Iris pigment epithelial cell (primary cell): Measurements from ENCODE around the gene AGAP1.

Experiments used
- DNase-seq: peaks from one replicate; pipeline ENCODE4 v3.0.0-alpha.2; 2011; ENCODE audit warnings: low read depth

The AGAP1 gene

GRCh38 chr2:235966932-235967757, 473.3 kb downstream of the AGAP1 start:
- DNase-seq, result no peak

- no peak for DNase-seq
Observed at GRCh38 chr2:235968155-235968554, 474.3 kb downstream of the AGAP1 start.

GRCh38 chr2:235968616-235969324, 474.9 kb downstream of the AGAP1 start:
- no peak for DNase-seq

DNA sequence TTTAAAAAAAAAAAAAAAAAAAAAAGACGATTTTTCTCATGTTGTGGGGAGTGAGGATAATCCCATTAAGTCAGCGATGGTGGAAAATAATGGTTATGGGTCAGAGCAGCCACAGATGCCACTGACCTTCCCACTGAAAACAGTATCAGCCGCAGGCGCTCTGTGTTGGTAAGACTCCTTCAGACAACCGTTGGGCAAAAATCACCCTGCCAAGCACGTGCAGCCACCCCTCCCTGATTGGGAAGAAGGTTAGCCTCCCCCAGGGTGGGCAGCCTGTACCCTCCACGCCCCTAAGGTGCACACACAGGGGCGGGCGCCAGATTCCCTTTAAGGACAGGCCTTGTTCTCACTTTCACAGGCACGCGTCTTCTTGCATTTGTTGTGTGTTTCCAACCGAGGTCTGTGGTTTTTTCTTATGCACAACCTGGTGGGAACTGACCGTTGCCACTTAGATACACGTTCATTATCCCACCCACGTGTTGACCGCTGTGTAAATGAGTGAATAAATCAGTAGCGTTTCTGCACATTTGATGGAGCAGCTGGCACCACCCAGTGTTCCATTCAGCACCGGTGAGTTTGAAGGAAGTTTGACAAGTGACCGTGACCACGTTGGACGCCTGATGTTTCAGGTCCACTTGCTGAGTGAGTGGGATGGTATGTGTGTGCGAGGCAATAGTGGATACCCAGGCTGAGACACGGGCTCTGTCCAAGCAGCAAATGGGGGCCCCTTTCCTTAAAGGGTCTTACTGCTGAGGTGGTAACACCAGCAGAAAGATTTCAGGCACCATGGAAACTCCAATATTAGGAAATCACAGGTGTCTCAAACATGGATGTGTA, 476.6 kb downstream of the AGAP1 start:
- DNase-seq, result no peak

DNA sequence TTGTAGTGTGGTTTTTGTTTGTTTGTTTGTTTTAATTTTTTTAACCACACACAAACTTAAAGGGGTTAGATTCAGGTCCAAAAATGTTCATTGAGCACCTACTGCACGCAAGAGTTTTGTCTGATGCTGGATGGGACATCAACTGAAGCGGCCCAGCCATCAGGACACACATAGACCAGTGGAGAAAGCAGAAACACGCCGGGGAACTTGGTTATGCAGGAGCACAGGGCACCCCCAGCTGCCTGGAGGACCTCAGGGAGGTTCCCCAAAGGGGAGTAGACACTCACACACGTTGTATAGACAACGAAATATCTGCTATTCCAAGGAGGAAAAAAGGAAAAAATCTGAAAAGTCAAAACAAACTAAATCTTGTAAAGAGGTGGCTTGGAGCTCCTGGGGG, 482.7 kb downstream of the AGAP1 start:
- DNase-seq, result no peak

GRCh38 chr2:235976956-235977355, 483.1 kb downstream of the AGAP1 start:
- no peak for DNase-seq

DNA sequence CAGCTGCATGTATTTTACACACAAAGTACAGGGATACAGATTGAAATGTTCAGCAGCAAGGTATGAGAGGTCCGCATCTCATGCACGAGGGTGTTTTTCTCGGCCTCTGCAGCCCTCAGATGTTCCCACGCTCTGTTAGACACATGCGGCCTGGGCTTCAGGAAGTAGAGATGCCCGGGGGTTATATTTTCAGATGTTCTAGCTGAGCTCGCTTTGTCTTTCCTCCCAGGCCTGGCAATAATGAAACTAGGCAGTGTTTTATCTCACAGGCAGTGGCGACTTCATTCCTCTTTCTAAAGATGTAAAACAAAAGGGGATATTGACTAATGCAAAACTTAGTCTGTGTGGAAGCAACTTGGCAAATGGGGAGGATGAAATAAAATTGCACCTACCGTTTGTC, 483.6 kb downstream of the AGAP1 start:
- no peak for DNase-seq

DNA sequence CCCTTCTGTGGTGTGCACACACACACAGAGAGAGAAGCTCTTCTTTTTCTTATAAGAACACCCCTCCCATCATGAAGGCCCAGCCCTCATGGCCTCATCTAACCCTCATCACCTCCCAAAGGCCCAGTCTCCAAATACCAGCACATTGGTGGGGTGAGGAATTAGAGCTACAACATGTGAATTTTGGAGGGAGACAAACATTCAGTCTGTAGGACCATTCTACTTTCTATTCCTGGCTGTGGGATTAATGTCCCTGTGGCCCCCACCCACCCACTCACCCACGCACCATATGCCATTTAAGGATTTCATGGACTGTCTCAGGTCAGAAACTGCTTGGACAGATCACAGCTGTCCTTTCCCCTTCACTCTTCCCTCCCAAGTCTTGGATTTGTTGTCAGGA, 484.2 kb downstream of the AGAP1 start:
- no peak for DNase-seq

GRCh38 chr2:235979037-235979436, 485.2 kb downstream of the AGAP1 start:
- no peak for DNase-seq

DNA sequence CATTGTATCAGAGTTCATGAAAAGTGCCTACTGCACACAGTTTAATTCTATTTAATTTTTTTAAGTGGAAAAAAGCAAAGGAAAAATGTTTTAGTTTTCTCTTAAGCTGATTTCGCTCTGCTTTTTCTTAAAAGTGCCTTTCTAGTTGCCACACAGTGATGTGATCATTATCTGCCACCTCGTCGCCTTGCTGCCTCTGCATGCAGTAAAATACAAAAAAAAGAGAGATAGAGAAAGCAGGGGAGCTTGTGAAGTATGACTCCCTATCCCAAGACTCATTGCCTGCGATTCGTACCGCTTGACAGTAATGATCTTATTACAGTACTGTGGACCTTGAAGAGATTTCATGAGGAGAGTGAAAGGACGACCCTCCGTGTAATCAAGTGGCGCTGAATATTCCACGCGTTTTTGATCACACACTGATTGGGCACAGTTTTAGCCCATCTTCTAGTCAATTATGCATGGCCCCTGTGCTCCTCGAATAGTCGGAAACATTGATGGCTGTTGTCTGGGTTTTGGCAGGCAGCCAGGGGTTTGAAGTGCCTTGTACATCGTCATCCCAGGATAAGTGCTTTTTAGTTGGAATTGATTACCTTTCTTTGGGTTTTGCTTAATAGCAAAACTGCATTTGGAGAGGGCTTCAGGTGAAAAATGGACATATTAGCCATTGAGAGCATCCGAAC, 486.1 kb downstream of the AGAP1 start:
- DNase-seq, result no peak

- DNase-seq, result no peak
Observed at GRCh38 chr2:235981631-235982030, 487.8 kb downstream of the AGAP1 start.

DNA sequence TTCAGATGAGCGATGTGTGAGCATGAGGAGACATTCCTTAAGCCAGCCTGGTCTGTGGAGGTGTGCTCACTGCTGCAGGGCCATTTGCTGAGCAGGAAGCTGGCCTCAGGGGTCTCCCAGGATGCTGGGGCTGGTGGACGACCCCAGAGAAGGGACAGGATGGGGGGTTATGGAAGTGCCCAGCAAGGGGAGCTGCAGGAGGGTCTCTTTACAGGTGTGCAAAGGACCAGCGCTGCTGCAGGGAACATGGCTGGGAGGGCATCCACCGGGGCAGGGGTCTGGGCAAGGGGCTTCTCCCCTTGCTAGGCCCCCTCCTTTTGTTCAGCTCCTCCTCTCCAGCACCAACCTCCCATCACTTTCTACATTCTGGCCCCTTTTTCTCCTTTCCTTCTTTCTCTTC, 489.2 kb downstream of the AGAP1 start:
- no peak for DNase-seq

DNA sequence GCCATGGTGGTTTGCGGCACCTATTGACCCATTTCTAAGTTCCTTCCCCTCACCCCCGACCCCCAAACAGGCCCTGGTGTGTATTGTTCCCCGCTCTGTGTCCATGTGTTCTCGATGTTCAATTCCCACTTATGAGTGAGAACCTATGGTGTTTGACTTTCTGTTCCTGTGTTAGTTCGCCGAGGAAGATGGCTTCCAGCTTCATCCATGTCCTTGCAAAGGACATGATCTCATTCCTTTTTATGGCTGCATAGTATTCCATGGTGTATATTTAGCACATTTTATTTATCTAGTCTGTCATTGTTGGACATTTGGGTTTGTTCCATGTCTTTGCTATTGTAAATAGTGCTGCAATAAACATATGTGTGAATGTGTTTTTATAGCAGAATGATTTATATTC, 490.7 kb downstream of the AGAP1 start:
- DNase-seq, result no peak

- no peak for DNase-seq
Observed at GRCh38 chr2:235986361-235986760, 492.5 kb downstream of the AGAP1 start.

- DNase-seq, result no peak
Observed at GRCh38 chr2:235988271-235989015, 494.6 kb downstream of the AGAP1 start.

GRCh38 chr2:235989591-235989990, 495.7 kb downstream of the AGAP1 start:
- no peak for DNase-seq

GRCh38 chr2:235990344-235990743, 496.5 kb downstream of the AGAP1 start:
- DNase-seq, result no peak

- DNase-seq, result no peak
Observed at GRCh38 chr2:235992024-235992423, 498.2 kb downstream of the AGAP1 start.

GRCh38 chr2:235996419-235996818, 502.6 kb downstream of the AGAP1 start:
- no peak for DNase-seq

DNA sequence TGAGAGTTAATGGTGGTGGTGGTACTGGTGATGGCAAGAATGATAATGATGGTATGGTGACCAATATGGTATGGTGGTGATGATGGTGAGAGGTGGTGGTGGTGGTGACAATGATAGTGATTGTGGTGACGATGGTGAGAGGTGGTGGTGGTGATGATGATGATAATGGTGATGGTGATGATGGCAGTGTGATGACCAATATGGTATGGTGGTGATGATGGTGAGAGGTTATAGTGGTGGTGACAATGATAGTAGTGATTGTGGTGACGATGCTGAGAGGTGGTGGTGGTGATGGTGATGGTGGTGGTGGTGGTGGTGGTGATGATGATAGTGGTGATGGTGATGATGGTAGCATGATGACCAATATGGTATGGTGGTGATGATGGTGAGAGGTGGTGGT, 505.2 kb downstream of the AGAP1 start:
- DNase-seq, result no peak

- no peak for DNase-seq
Observed at GRCh38 chr2:236001166-236001828, 507.5 kb downstream of the AGAP1 start.
